AG04450 (cell line): Measurements from ENCODE around the gene SCUBE3. TPM values are rescaled to one million over a fixed set of nuclear protein-coding genes. Genes with fewer than 3 reads are reported as not detected.

ENCODE experiments used
- CTCF ChIA-PET: fragments of 300-600, 350-600 bp; formaldehyde crosslinking; extraction: SDS; loops from one replicate; lab custom pipeline; 2022; ENCODE audit warnings: antibody characterized with exemption, inconsistent platforms; lab: Charles Lee
- POLR2A ChIA-PET: fragments of 350-600 bp; formaldehyde crosslinking; extraction: SDS; loops from one replicate; lab custom pipeline; 2021; ENCODE audit warnings: antibody characterized with exemption, inconsistent platforms; lab: Yijun Ruan, JAX
- DNase-seq: peaks from one replicate; pipeline ENCODE4 v3.0.0-alpha.2; 2011; ENCODE audit warnings: low read depth, low spot score
- H3K27ac ChIP-seq: one replicate; pipeline ENCODE4 v1.5.1; 2012; ENCODE audit warnings: low read depth, low read length, control low read depth
- H3K27me3 ChIP-seq: one replicate; pipeline ENCODE4 v1.6.0; 2012; ENCODE audit warnings: low read length; ENCODE audit not compliant: control insufficient read depth, insufficient read depth
- H3K4me3 ChIP-seq: 2 replicates; pipeline ENCODE4 v1.5.1; 2011; ENCODE audit warnings: mild to moderate bottlenecking, low read depth, low read length, control low read depth
- H3K9me3 ChIP-seq: 2 replicates; pipeline ENCODE4 v1.5.1; 2012; ENCODE audit warnings: low read length; ENCODE audit not compliant: control insufficient read depth, insufficient read depth
- CTCF ChIP-seq: IDR thresholded peaks from 2 replicates; pipeline ENCODE4 v1.5.1; 2011; ENCODE audit warnings: low read depth, low read length, control low read depth, inconsistent platforms
- polyA plus RNA-seq: library from polyadenylated mRNA; depleted of rRNA; stranded (reverse); fragments of >200 nt; gene quantifications from 2 replicates; pipeline ENCODE4 v1.2.3, GENCODE V29; 2011

Gene SCUBE3
- polyA plus RNA-seq, 1 experiment = 6.7 TPM

- DNase-seq = no peak
- Histone ChIP-seq H3K9me3 (no peaks in the 10 kb centered on the region; the same call in 1 of the 2 replicates), H3K4me3 (no peak overlapping the region), H3K27ac (no peak overlapping the region), H3K27me3 (no peaks in the 10 kb centered on the region)
- ChIA-PET CTCF (interaction anchor here (1.3 to 4.1 kb wide), 2 partner anchors 16 to 18 kb away, joined by 3 to 35 read pairs; no protein-coding TSS in a partner anchor), POLR2A (interaction anchor here (0.7 kb wide), 1 partner anchor 614 kb away, joined by 3 read pairs; no protein-coding TSS in a partner anchor)
- no peak for TF ChIP-seq CTCF
These were observed 27.2 kb upstream of the SCUBE3 start for GRCh38 chr6:35186571-35186970.

DNA sequence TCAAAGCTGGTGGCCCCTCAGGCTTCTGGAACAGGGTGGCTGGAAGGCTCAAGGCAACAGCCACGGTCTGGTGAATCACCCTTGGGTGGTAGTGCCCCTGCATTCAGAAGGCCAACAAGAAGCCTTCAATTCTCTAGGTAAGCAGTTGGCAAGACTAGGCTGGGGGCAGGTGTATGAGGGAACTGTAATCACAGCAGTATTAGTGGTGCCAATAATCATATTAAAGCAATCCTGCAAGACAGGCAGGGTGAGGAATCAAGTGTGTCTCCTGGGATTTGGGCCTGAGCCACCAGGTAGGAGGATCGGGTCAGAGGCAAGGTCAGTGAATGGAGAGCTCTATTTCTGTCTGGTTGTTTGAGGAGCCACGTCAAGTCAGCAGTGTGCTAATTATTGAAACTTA, 24.9 kb upstream of the SCUBE3 start:
- TF ChIP-seq CTCF = no peak
- DNase-seq = no peak
- ChIA-PET CTCF (interaction anchor here (4.1 kb wide), 1 partner anchor 16 kb away, joined by 35 read pairs; no protein-coding TSS in a partner anchor), POLR2A (no interaction called here)
- Histone ChIP-seq H3K4me3 (no peak overlapping the region), H3K27ac (no peak overlapping the region), H3K27me3 (no peaks in the 10 kb centered on the region), H3K9me3 (no peaks in the 10 kb centered on the region)

DNA sequence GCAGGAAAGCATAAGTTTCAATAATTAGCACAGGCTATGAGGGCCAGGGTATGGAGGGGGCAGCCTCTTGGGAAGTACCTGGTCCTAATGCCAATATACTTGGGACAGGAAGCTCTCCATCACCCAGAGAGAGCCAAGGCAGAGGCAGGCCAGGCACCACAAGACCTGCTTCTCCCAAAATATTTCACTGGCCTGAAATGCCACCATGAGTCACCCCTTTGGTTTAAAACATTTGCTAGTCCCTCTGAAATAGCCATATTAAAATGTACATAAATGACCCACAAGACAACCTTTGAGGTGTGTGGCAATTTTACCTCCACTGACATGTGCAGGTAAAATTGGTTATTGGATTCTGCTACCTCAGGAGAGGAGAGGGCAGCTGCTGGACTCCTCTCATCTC, 23.4 kb upstream of the SCUBE3 start:
- CTCF ChIA-PET = interaction anchor here (1.0 kb wide), 1 partner anchor 15 kb away, joined by 7 read pairs; no protein-coding TSS in a partner anchor
- Histone ChIP-seq H3K4me3 (no peak overlapping the region), H3K27me3 (no peaks in the 10 kb centered on the region), H3K27ac (no peak overlapping the region), H3K9me3 (no peaks in the 10 kb centered on the region)
- no peak for DNase-seq
- POLR2A ChIA-PET = no interaction called here
- TF ChIP-seq CTCF = no peak

- H3K27ac ChIP-seq = no peak overlapping the region
These were observed 21.9 kb upstream of the SCUBE3 start for GRCh38 chr6:35191889-35192288.

More at GRCh38 chr6:35191889-35192288, 21.9 kb upstream of the SCUBE3 start:
- no peak overlapping the region for H3K4me3 ChIP-seq
- H3K27me3 ChIP-seq = no peaks in the 10 kb centered on the region
- ChIA-PET CTCF (no interaction called here), POLR2A (no interaction called here)
- no peak for DNase-seq
- no peaks in the 10 kb centered on the region for H3K9me3 ChIP-seq
- TF ChIP-seq CTCF = no peak
